Stimulated activated CD8-positive, alpha-beta memory T cell treated with anti-CD3 and anti-CD28 coated beads, Interleukin-4, amount 100 ng/mL, for 4 hours (primary cell): ENCODE data around the gene PARP6.
"Not testable (repeated sequence)": the region's sequence is repeated elsewhere in the genome, so short reads cannot be mapped to it uniquely, and the experiment has no call there.

Experiments
- DNase-seq, 2 donors: peaks; one replicate each; pipeline ENCODE4 v3.0.0-alpha.2; 2020; ENCODE audit warnings: low read depth in 2 of 2, low spot score in 1 of 2

Gene PARP6

DNA sequence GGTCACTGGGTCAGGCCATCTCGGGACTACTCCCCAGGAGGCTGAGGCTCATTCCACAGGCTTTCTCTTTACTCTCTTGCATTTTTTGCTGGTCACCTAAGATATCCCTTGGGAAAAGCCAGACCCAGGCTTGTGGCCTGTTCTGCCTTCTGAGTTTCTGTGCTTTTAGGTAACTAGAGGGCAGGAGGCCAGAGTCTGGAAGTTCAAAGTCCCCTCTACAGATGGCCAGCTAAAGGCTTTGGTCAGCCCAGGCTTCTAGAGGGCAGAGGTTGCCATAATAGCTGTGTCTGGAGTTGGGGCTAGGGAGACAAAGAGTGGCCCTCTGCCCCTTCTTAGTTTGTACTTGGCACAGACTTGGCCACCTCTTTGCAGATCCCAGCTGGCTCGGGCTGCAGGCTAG is 8.4 kb upstream of the PARP6 start:
- no peak for DNase-seq

DNA sequence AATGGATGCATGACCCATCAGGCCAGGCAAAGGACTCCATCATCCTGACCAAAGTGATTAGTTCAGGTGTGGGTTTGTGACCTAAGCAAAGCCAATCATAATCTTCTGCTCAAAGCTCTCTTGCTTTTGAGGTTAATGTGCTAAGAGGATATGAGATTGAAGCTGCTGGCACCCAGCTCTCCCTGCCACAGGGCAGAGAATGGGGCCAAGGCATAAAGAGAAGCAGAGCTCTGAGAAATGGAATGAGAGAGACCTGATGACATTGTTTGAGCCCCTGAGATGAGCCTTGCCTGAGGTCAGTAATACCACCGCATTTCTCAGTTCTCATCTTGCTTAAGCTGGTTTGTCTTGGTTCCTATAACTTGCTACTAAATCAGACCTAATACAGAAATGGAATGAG is 6.4 kb upstream of the PARP6 start:
- no peak for DNase-seq

GRCh38 chr15:72276326-72276700 is 4.0 kb upstream of the PARP6 start:
- DNase-seq: no peak

- DNase-seq: not testable (repeated sequence)
Observed at GRCh38 chr15:72275635-72276325, 3.4 kb upstream of the PARP6 start.

DNA sequence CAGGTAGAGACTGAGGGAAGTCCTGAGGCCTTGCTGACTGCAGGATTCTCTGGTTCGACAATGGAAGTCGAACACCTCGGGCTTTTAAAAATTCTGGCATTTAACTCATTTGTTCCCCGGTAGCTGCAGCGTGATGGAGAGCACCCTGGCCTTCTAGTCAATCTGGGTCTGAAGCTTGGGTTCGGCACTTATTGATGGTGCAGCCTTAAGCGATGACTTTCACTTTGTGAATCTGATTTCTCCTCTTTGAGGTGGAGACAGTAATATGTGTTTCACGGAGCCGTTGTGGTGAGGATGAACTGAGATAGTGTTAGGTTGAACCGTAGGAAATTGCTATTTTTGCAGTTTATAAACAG is 621 bp upstream of the PARP6 start:
- no peak for DNase-seq

DNA sequence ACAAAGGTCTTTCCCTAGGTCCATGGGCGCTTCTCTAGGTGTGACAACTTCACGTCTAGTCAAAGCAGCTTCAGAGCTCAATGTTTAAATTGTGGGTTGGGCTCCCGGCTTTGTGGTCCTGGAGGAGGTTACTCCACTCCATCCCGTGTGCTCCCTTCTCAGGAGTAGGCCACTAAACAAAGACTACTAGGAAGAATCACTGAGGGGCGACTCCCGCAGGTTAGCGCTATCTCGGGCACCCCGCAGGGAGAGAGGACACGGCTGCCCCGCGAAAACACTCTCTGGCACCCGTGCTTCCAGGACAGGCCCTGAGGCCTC is 500 bp downstream of the PARP6 start:
- DNase-seq: no peak

GRCh38 chr15:72271221-72271620 is 1.1 kb downstream of the PARP6 start:
- DNase-seq: no peak

- DNase-seq: no peak
Observed at GRCh38 chr15:72269739-72270138, 2.6 kb downstream of the PARP6 start.

GRCh38 chr15:72265031-72265430 is 7.3 kb downstream of the PARP6 start:
- no peak for DNase-seq

DNA sequence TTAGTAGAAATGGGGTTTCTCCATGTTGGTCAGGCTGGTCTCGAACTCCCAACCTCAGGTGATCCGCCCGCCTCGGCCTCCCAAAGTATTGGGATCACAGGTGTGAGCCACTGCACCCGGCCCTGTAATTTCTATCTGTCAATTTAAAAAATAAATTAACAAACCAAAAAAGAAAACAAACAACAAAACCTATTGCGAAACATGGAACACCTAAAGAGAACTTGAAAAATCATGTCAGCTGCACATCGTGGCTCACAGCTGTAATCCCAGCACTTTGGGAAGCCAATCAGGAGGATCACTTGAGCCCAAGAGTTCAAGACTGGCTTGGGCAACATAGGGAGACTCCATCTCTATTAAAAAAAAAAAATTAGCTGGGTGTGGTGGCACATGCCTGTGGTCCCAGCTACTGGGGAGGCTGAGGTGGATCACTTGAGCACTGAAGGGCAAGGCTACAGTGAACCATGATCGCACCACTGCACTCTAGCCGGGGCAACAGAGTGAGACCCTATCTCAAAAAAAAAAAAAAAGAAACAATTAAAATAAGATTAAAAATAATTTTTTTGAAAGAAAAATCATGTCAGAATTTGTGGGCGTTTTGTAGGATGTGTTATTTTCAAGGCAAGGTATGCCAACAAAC is 19.6 kb downstream of the PARP6 start:
- no peak for DNase-seq

- no peak for DNase-seq
Observed at GRCh38 chr15:72249142-72249810, 23.1 kb downstream of the PARP6 start.

DNA sequence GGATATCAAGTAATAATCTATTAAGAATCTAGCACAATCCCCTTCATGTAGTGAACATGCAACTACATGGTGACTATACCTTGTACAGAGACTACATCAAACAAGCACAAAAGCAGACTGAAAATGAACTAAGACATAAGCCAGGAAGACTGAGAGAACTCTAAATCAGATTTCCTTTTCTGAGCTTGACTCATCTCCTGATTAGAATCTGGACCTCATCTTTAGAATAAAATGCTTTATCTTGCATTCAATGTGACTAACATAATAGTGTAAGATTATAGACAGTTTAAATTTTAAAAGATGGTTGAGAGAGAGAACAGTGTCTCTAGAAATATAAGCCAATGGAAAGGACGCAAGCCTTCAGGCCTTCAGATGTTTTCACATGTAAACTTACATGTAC is 23.8 kb downstream of the PARP6 start:
- no peak for DNase-seq

DNA sequence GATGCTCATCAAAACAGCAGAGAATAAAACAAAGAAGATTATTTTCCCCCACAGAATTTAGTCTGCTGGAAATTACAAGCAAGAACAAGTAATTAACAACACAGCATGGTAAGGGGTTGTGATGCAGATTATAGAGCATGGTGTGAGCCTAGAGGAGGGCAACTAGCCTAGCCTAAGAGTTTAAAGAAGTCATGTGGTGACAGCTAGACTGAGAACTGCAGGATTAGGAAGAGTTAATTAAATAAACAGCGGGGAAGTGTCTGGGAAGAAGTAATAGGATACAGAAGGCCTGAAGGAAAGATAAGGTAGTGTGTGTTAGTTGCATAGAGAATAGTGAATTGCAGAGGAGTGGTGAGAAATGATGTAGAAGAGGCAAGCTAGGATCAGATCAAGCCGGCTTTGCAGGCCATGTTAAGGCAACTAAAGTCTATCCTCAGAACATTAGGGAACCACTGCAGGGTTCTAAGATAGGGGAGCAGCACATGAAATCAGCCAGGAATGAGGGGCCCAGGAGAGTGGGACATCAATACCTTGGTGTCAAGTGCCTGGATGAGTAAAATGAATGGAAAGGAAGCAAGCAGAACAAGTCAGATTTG is 29.5 kb downstream of the PARP6 start:
- no peak for DNase-seq

GRCh38 chr15:72239652-72240051 is 32.7 kb downstream of the PARP6 start:
- DNase-seq: no peak

DNA sequence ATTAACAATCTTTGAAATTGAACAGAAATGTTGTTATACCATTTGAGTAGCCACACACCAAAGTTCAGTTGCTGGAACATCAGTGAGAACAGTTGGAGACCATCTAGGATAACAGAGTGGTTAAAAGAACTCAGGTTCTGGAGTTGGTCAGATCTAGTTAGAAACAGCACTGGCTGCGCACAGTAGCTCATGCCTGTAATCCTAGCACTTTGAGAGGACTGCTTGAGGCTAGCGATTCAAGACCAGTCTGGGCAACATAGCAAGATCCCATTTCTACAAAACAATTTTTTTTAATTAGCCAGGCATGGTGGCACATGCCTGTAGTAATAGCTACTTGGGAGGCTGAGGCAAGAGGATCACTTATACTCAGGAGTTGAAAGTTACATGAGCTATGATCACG is 33.8 kb downstream of the PARP6 start:
- DNase-seq: no peak

DNA sequence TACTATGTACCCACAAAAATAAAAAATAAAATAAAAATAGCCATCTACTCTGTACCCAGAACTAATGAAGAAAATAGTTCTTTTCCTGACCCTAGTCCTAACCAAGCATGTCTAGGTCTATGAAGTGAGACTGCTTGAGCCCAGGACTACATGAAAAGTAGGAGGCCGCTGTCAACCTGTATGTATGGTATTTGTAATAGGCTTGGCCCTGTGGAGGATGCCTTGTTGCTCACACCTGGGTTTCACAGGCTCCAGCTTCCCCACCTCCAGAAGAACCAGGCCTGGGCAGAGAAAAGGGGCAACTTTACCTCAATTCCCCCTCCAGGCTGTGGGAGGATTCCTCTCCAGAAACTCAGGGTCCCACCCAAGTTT is 34.5 kb downstream of the PARP6 start:
- DNase-seq: no peak

DNA sequence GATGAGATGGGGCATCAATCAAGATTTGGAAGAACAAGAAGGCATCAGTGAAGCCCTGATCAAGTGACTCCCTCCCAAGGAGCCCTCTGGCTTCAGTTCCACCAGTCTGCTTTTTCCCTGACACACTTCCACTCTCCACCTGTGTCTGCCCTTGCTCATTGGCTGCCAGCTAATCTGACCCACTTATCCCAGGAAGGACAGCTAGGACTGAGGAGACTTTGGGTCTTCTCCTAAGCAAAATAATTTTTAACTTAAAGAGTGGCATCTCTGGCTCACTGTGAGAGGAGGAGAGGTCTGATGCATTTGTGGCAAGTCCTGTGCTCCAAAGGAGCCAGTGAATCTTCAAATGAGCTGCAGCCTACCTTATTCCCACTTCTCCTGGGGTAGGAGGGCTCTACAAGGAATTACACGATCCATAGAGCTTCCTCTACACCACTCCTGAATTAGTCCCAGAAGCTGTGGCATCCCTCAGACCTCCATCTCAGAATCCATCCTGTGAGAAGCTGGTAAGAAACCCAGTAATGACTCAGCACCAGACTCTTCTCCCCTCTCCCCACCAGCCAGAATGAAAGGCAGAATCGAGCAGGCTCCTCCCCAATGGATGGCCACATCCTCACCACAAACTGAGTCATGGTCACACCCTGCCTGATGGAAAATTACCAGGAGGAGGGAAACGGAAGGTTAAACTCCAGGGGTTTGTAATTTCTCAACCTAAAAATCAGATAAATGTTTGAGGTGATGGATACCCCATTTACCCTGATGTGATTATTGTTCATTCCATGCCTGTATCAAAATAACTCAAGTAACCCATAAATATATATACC is 35.1 kb downstream of the PARP6 start:
- DNase-seq: peak; percentile 42 to 51

- DNase-seq: no peak
Observed at GRCh38 chr15:72236381-72237003, 35.9 kb downstream of the PARP6 start.

DNA sequence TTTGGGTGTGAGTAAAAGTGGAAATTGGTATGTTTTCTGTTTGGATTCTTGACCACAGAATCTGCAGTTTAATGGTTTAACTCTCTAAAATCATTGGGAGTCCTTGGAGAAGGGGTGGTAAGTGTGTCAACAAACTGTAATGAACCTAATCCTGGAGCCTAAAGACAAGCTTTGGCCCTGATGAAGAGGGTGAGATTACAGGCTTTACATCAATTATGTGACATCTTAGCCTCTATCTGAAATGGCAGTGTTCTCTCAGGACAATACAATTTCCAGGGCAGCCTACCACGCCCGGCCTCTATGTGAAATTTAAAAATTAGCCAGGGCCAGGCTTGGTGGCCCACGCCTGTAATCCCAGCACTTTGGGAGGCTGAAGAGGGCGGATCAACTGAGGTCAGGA is 37.1 kb downstream of the PARP6 start:
- DNase-seq: no peak

DNA sequence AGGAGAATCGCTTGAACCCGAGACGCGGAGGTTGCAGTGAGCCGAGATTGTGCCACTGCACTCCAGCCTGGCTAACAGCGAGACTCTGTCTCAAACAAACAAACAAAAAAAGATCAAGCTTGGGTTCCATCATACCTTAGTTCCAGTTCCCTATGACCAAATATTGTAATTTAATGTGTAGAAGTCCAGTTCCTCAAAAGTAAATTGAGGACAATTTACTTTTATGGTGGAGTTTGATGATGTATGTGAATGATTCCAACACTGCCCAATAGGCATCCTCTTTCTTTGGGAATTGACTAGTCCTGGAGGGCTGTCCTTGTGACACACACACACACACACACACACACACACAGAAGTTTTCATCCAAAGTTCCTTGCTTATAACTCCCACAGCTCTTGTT is 38.6 kb downstream of the PARP6 start:
- DNase-seq: no peak

GRCh38 chr15:72231833-72232478 is 40.4 kb downstream of the PARP6 start:
- DNase-seq: no peak
